Measurements from ENCODE around the gene UIMC1.

The UIMC1 gene

DNA sequence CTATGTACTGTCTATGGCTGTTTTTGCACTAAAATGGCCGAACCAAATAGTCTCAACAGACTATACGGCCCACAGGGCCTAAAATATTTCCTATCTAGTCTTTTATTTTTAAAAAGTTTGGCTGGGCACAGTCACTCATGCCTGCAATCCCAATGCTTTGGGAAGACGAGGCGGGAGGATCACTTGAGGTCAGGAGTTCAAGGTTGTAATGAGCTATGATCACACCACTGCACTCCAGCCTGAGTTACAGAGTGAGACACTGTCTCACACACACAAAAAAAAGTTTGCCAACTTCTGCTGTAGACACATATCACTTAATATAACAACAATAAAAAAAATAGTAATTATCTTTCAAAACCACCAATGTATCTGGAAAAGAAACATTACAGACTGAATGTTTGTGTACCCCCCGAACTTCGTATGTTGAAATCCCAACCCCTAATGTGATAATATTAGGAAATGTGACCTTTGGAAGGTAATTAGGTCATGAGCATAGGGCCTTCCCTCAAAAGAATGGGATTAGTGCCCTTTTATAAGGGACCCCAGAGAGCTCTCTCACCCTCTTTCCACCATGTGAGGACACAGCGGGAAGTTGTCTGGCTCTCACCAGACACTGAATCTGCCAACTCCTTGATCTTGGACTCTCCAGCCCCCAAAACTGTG, 53.9 kb downstream of the UIMC1 start:
- DNase-seq: no peak

DNA sequence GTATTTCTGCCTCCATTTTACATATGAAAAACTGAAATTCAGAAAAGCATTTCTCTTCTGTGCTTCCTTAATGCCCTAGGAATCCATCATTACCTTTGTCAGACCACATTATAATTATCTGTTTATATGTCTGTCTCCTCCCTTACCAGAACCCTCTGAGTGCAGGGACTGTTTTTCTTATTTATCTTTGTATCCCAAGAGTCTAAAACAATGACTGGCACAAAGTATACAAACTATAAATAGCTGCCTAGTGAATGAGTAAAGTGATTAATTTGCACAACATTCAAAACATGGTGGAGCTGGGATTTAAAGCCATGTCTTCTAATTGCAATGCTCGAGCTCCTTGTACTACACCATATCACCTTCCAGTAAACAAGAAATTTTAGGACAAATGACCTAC, 58.1 kb downstream of the UIMC1 start:
- DNase-seq: no peak

DNA sequence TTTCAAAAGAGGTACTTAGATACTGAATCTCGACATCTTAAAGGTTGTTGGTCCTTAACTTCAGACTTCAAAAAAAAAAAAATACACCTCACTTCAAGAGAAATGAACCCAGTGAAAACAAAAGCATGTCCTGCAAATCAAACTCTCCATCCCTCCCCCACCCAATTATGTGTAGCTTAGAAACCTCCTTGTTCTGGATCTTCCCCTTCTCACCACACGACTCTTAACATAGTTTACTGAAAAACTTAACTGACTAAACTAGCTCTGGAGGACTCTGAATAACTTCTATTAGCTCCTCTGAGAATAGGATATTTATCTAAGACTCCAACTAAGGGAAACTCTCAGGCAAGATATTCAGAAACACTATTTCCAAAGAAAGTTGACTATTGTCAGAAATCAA, 58.7 kb downstream of the UIMC1 start:
- no peak for DNase-seq

DNA sequence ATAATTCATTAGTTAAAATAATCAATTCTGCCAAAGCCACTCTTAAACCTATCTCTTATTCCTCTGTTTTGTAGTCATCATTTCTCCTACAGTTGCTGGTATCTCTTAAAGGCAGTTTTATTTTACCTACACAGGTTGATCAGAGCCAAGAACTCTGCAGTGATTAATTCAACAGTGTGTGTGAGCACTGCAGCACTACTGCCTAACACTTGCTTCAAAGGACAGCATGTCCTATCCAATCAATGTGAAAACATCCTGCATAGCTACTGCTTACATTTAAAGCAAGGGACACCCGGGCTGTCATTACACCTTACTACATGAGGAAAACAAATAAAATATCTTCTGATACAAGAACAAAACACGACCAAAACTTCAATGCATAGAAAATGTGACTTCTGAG, 62.3 kb downstream of the UIMC1 start:
- DNase-seq: no peak

DNA sequence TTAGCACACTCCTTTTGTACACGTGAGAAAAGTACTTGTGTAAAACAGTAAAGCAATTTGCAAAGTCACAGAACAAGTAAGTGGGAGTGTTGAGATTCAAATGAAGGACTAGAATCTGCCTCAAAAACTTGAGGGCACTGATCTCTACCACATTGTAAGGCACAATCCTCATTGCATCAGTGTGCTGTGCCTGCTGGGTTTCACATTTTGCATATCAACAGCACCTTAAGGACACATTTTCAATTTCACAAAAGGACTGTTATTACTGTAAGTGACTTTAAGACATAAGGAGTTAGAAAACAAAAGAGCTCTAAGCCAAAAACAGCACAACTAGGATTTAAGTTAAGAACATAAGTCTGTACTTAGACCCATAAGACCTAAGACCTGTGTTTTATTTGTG, 62.8 kb downstream of the UIMC1 start:
- DNase-seq: no peak

DNA sequence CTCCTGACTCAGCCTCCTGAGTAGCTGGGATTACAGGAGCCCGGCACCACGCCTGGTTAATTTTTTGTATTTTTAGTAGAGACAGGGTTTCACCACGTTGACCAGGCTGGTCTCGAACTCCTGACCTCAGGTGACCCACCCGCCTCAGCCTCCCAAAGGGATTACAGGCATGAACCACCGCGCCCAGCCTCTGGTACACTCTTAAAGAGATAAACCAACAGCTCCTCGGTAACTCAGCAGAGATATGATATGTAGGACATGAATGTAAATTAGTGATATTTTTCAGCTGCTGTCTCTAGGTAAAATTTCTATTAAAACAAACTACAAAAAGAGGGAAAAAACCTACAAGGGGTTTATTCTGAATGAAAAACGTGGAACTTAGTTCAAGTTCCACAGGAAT, 64.6 kb downstream of the UIMC1 start:
- no peak for DNase-seq

DNA sequence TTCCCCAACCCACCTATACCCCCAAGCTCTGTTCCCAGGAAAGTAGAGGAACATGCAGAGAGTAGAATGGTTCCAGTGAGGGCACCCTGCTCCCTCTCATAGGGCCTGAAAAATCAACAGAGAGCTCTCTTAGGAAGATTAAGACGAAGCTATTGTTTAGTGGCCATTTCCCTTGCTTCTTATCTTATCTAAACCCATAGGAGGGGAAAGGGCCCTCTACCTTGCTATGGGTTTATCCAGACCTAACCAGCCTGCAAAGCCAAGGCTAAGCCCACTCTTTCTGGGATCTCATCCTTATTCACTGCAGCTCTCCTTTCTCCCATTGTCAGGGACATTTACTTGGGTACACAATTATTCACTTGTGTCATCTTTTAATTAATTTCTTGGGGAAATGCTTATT, 68.1 kb downstream of the UIMC1 start:
- no peak for DNase-seq

DNA sequence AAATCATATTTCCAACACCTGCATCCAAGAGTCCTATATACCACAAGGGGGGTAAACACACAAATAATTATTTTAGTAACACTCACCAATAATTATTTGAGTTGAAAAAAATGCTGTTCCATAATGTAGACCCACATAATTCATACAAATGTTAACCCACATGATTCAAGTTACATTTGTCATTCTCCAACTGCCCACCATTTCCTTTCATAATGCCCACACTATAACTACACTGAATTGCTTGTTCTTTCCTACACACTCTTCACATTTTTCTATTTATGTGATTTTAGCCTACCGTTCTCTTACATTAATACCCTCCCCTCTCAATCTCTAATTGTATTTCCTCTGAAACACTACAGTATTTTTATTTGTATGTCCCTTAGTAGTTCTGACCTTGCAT, 71.6 kb downstream of the UIMC1 start:
- DNase-seq: no peak

DNA sequence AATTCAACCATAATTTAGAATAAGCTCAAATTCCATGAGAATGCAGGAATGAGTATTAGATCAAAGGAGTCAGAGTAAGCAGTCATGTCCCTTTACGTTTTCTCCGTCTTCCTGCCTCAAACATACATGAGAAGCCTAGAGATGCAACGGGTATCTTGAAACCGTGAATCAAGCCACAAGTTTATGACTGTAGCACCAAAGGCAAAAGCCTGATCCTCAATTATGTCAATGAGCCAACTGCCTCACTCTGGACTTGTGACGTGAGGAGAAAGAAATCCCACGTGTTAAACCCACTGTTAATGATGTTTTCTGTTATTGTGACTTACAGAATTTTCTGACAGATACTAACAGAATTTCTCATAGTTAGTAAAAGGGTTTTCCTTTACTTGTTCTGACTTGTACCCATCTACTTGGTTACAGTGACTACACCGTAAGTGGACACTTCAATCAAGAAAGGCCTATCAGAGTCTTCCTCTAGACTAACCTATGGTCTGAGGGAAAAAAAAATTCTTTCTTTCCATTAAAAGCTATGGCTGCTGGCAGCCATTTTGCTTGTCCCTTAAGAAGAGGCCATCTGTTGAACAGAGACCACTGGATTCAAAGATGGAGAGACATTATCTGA, 72.2 kb downstream of the UIMC1 start:
- DNase-seq: no peak

DNA sequence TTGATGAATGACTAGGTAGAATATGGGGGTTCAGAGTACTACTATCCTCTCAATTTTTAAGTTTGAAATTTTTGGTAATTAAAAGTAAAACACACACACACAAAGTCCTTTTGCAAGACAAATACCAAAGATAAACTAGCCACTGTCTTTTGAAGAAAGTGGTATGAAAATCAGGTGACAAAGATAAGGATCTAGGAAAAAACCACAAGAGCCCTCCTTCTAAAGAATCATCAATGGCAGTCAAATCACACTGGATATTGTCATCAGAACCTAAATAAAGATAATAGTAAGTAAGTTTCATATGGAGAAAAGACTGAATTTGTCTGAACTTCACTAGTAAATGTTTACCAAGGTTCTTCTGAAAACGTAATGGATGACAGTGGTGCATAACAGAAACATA, 76.9 kb downstream of the UIMC1 start:
- no peak for DNase-seq

DNA sequence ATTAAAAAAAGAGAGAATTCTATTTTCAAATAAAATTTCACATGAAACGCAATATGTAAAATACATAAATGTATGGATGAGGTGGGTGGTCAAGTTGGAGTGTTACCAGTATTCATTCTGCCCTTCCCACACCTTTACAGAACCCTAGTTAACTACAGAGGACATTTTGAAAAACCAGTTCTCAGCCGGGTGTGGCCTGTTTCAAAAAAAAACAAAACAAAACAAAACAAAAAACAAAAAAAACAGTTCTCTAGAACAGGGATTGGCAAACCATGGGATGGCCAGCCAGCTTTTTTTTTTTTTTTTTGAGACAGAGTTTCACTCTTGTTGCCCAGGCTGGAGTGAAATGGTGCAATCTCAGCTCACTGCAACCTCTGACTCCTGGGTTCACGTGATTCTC, 79.0 kb downstream of the UIMC1 start:
- DNase-seq: no peak

DNA sequence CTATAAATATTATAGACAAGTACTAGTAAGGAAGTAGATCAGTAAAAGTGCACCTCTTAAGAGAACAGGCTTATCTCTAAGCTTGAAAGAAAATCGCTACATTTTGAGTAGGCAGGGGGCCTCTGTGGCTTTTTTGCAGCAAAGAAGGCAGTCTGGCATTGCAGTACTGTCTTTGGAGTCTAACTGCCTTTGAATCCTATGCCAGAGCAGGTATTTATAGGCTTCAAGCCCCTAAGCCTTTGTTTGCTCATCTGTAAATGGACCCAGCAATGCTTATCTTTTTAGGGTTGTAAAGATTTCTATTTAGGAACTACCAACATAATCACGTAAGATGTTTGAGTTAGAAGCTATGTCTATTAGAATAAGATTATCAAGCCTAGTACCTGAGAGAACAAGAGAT, 83.8 kb downstream of the UIMC1 start:
- DNase-seq: no peak

DNA sequence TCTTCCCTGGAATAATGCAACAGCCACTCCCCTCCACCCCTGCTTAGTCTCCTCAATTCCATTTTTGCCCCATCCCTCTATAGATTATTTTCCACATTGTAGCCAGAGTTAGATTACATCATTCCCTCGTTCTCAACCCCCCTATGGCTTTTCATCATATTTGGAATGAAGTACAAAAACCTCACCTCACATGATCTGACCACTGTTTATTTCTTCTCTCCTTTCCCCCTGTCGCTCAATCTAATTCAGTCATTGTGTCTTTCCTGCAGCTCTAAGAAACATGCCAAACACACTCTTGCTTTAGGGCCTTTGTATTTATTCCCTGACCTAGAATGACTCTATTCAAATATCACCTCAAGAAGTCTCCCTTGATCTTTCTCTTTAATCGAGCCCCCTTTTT, 84.9 kb downstream of the UIMC1 start:
- DNase-seq: no peak

DNA sequence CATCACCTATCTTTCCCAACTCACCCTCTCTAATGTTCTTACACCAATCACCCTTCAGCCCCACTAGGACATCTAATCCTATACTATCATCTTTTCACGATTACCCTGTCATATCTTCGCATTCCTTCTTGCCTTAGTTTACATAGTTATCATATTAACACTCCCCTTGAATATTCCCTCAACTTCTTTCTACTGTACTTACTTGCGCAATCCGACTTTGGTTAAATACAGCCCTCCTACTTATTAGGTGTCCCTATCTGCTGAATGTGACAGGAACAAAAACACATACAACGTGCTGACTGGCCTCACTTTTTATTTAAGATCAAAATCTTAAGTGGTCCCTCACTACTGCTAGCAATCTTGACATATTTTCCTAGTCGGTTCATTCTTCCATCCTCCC, 88.0 kb downstream of the UIMC1 start:
- DNase-seq: no peak

DNA sequence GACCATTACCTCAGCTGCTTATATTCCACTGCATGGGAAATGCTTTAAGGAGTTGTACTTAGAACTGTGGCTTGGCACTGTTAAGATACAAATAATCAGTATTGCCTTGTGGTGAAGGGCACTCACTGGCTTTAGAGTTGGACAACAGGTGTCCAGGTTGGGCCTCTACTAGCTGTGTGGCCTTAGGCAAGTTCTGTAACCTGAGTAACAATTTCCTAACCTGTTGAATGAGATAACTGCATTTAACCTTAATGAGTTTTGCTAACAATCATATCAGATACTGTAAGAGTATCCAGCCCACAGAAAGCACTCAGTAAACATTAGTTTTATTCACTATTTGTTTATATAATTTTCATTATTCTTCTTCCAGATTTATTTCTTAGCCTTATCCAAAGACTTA, 90.2 kb downstream of the UIMC1 start:
- peak; percentile 8 for DNase-seq

DNA sequence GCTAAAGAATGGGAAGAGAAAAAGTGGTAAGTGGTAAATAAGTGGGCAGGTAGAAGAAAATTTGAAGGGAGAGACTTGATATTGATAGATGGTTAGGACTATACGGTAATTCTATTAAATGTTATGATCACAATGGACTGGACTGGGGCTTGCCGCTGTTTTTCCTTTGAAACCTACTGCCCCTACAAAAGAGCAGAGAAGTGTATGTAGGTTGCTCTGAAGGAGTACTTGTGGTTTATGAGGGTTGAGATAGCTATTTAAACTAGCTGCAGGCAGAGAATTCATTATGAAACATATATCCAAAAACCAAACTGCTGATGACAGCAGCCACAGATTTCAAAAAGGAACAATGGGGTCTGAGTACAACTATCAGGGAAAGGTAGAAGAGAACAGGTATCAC, 90.7 kb downstream of the UIMC1 start:
- DNase-seq: no peak

DNA sequence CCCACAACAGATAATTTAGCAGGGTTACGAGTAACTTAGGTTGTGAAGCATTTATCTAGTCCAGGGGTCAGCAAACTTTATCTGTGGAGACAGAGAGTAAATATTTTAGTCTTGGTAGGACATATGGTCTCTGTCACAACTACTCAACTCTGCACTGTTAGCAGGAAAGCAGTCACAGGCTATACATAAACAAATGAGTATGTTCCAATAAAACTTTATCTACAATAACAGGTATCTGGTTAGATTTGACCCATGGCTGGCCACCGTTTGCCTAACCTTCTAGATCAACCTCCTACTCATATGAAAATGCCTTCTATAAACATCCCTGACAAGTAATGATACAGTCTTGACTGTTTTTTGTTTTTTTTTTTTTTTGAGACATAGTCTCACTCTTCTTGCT, 94.5 kb downstream of the UIMC1 start:
- DNase-seq: no peak

DNA sequence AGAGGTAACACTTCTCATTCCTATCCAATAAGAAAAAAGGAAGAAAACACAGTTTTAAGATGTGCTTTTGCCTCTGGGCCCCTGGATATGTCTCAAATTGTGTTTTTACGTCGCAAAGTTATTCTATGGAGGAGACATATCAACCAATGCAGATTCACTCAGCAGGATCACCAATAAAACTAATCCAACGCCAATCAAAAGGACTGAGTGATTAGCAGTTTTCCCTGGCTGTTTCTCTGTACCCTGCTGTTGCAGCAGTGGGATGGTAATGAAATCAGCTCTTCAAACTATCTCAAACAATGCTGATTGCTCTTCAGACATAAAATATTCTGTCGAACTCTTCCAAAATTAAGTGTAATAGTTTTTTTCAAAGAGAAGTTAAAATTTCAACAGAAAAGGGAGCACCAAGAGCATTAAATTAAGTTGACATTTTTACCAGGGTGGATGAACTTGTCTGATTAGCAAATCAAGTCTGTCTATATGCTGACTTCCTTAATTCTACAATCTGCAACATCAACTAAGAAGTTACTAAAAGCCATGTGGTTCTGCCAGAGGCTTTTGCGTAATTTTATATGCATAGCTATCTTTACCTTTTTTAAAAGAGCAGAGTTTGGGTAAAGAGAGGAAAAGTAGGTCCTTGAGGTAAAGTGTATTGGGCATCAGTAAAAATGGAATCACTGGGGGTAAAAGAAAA, 97.8 kb downstream of the UIMC1 start:
- no peak for DNase-seq

DNA sequence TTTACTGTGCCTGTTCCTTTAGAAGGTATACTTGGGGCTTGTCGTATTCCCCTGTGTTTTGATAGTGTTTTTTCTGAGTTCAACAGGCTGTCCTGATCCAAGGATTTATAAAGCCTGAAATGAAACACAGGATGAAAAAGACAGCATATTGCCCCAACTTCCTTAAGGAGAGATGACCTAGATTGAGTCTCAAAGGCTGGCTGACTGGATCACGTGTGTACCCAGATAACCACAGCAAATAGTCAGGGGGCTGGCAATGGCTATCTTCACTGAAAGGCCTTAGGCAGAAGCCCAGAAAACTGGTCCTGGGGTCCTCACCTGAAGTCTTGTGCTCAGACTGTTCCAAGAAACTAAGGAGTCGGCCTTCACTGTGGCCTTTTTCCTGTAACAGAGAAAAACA, 99.8 kb downstream of the UIMC1 start:
- DNase-seq: no peak

DNA sequence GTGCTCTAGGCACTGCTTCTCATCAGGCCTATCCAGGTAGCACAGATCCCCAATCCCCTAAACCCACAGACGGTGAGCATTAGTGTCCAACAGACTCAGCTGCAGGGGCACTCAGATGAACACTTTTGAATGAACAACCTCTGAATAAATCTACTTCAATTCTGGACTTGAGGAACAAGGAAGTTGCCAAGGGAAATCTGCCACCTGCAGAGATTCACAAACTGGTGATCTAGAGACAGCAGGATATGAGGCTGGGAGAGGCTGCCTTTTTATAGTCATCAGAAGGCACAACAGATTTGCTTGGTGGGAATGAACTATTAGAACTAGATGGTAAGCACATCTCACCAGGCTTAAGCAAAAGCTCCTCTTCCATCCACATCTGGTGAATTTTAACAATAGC, 100.5 kb downstream of the UIMC1 start:
- DNase-seq: no peak

DNA sequence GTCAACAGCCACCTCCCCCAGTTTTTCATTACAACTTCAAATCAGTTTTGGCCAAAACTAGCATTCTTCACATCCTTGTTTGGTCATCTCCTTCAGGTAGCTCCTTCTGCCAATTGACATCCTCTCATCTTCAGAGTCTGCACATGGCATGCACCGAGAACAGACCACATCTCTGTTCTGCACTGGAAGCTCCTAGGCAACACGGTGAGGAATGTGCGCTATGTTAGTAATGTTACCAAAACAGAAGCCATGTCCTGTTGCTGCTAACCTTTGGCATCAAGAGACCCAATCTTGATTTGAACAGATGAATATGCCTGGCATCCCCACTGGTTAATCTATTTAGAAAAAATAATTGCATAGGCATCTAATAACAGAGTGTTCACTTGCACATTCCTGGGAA, 102.3 kb downstream of the UIMC1 start:
- DNase-seq: no peak

DNA sequence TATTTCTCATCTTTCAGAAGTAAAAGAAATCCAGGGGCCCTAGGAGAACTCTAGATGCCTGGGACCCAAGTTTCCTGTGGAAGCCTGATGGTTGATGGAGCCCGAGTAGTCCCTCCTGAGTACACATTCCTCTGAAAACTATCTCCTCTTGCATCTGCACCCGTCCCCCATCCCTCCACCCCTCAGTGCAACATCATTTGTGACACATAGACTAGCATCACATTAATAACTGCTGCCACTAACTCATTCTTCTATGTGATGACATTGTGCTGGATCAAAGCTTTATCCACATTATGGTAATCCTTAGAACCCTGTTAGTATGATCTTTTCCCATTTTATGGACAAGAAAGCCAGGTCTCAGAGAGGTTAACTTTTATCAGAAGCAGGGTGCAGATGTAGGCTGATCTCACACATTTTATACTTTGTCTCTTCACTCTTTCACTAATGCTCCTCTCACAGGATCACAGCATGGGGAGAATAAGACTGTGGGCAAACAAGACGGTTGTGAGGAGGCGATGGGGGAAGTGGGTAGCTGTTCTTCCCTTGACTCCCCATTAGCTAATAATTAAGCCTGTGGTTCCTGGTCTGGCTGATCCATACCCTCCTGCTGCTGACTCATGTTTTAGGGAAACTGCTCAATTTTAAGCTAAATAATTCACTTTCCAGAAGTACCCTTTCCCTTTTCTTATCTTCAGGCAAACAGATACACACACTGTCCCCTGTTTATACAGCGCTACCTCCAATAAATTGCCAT, 103.5 kb downstream of the UIMC1 start:
- no peak for DNase-seq

DNA sequence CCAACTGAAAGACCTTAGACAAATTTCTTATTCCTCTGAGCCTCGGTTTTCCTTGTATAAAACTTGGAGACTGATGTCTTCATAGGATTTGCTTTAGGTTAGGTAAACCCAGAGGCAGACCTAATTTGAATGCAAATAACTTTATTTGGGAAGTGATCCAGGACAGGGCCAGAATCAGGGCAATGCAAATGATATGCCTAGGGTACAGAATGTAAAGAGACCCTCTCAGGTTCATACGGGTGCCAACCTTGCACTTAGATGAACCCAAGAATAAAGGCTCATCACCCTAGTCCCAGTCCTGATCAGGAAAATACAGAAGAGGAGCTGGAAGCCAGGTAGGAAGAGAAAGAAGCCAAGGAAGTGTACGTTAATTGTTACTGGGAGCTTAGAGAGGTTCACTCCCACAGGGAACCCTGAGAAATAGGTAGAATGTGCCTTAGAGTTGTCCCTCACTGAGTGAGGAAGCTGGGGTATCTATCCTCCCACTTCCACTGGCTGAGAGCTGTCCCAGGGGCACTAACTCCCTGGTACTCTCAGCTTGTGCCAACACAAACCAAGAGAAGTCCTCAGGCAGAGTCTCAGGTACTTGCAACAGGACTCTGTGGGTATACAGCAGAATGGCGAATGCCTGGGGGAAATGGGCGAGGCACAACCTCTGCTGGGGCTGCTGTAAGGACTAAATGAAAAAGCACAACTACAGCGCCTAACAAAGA, 104.3 kb downstream of the UIMC1 start:
- DNase-seq: no peak
